Neural cell (in vitro differentiated cells): ENCODE results near the gene SLC9C1. TPM values are rescaled to one million over a fixed set of nuclear protein-coding genes. Genes with fewer than 3 reads are reported as not detected.
A peak's percentile ranks its signal among the peaks of the same experiment; 100 is the strongest.

Experiments
- H2AFZ ChIP-seq: fragments of 200-600, 300-800 bp; sonication (generic), shearing (Covaris generic); 2 replicates; pipeline ENCODE4 v1.6.0; 2014; ENCODE audit warnings: low read depth, mild to moderate bottlenecking, antibody characterized with exemption, low read length, moderate library complexity
- H3F3A ChIP-seq: fragments of 200-600 bp; shearing (Covaris generic); 2 replicates; pipeline ENCODE4 v1.6.1; 2016; ENCODE audit warnings: mild to moderate bottlenecking, moderate library complexity, mixed read lengths, antibody characterized with exemption, low read length; ENCODE audit not compliant: insufficient read depth, poor library complexity, severe bottlenecking
- H3K27ac ChIP-seq: fragments of 200-600, 300-800 bp; sonication (generic), shearing (Covaris generic); 2 replicates; pipeline ENCODE4 v1.5.1; 2014; ENCODE audit warnings: mild to moderate bottlenecking, low read length, moderate library complexity
- H3K27me3 ChIP-seq: fragments of 300-800, 200-600 bp; sonication (generic), shearing (Covaris generic); 2 replicates; pipeline ENCODE4 v1.6.0; 2014; ENCODE audit warnings: mild to moderate bottlenecking, low read depth, low read length, moderate library complexity; ENCODE audit not compliant: insufficient read depth
- H3K36me3 ChIP-seq: fragments of 300-800, 200-600 bp; sonication (generic), shearing (Covaris generic); 2 replicates; pipeline ENCODE4 v1.5.1; 2014; ENCODE audit warnings: mild to moderate bottlenecking, antibody characterized with exemption, low read length, moderate library complexity; ENCODE audit not compliant: insufficient read depth
- H3K4me2 ChIP-seq: fragments of 300-800, 200-600 bp; sonication (generic), shearing (Covaris generic); 2 replicates; pipeline ENCODE4 v1.6.0; 2014; ENCODE audit warnings: mild to moderate bottlenecking, low read length
- H3K4me3 ChIP-seq: fragments of 300-800, 200-600 bp; sonication (generic), shearing (Covaris generic); 2 replicates; pipeline ENCODE4 v1.5.1; 2014; ENCODE audit warnings: mild to moderate bottlenecking, low read length, moderate library complexity
- H3K79me2 ChIP-seq: fragments of 200-600 bp; shearing (Covaris generic); replicated peaks from 2 replicates; pipeline ENCODE4 v1.6.0; 2014; ENCODE audit warnings: mild to moderate bottlenecking, low read length, moderate library complexity; ENCODE audit not compliant: insufficient read depth
- H3K9ac ChIP-seq: fragments of 300-800, 200-600 bp; sonication (generic), shearing (Covaris generic); 2 replicates; pipeline ENCODE4 v1.6.1; 2016; ENCODE audit warnings: mild to moderate bottlenecking, low read length, mixed read lengths
- H3K9me2 ChIP-seq: fragments of 200-600 bp; shearing (Covaris generic); 2 replicates; pipeline ENCODE4 v1.6.1; 2016; ENCODE audit warnings: mild to moderate bottlenecking, low read length, mixed read lengths; ENCODE audit not compliant: insufficient read depth
- H3K9me3 ChIP-seq: fragments of 200-600, 300-800 bp; sonication (generic), shearing (Covaris generic); 2 replicates; pipeline ENCODE4 v1.6.1; 2016; ENCODE audit warnings: mild to moderate bottlenecking, mixed run types, low read length, moderate library complexity, mixed read lengths
- H4K20me1 ChIP-seq: fragments of 200-600 bp; shearing (Covaris generic); 2 replicates; pipeline ENCODE4 v1.6.1; 2016; ENCODE audit warnings: mild to moderate bottlenecking, mixed run types; ENCODE audit not compliant: insufficient read depth
- EP300 ChIP-seq: fragments of 450-650 bp; conservative IDR thresholded peaks from 2 replicates; pipeline ENCODE4 v1.6.1; 2014; ENCODE audit warnings: antibody characterized with exemption, mild to moderate bottlenecking, moderate library complexity; ENCODE audit not compliant: poor library complexity, severe bottlenecking
- EZH2 ChIP-seq: fragments of 200-600, 300-800 bp; shearing (Covaris generic), sonication (generic); IDR thresholded peaks from 2 replicates; pipeline ENCODE4 v1.6.1; 2014; ENCODE audit warnings: antibody characterized with exemption, low read length, borderline replicate concordance, mild to moderate bottlenecking; ENCODE audit not compliant: insufficient read depth, poor library complexity, severe bottlenecking
- MXI1 ChIP-seq: fragments of 450-650 bp; conservative IDR thresholded peaks from 2 replicates; pipeline ENCODE4 v1.6.1; 2014; ENCODE audit warnings: antibody characterized with exemption, mild to moderate bottlenecking; ENCODE audit not compliant: poor library complexity, severe bottlenecking
- POLR2AphosphoS5 ChIP-seq: IDR thresholded peaks from 2 replicates; pipeline ENCODE4 v1.6.1; 2012
- RAD21 ChIP-seq: fragments of 450-650 bp; conservative IDR thresholded peaks from 2 replicates; pipeline ENCODE4 v1.6.1; 2014; ENCODE audit warnings: antibody characterized with exemption, mild to moderate bottlenecking, moderate library complexity
- REST ChIP-seq: IDR thresholded peaks from 2 replicates; pipeline ENCODE4 v1.6.1; 2012; ENCODE audit warnings: borderline replicate concordance
- SMC3 ChIP-seq: fragments of 450-650 bp; conservative IDR thresholded peaks from 2 replicates; pipeline ENCODE4 v1.6.1; 2014; ENCODE audit warnings: antibody characterized with exemption, mild to moderate bottlenecking, moderate library complexity; ENCODE audit not compliant: poor library complexity
- TAF1 ChIP-seq: IDR thresholded peaks from 2 replicates; pipeline ENCODE4 v1.6.1; 2012; ENCODE audit warnings: low read depth
- polyA minus RNA-seq: library from RNA; depleted of rRNA, polyadenylated mRNA; stranded (reverse); fragments of >200 nt; gene quantifications from 2 replicates; pipeline ENCODE4 v1.2.3, GENCODE V29; 2014
- polyA plus RNA-seq: library from polyadenylated mRNA; depleted of rRNA; stranded (reverse); fragments of >200 nt; gene quantifications from 2 replicates; pipeline ENCODE4 v1.2.3, GENCODE V29; 2014
- TF ChIP-seq, protein P1 (sequence below): fragments of 450-650 bp; IDR thresholded peaks from 2 replicates; pipeline ENCODE4 v1.5.1; 2014; ENCODE audit warnings: antibody characterized with exemption, mild to moderate bottlenecking, moderate library complexity; ENCODE audit not compliant: poor library complexity, severe bottlenecking

The SLC9C1 gene
- polyA plus RNA-seq (not detected in 2 replicates), polyA minus RNA-seq (not detected in 2 replicates)

- Histone ChIP-seq H3K27ac (no peak within 1 kb of the TSS), H3K9me2 (no peaks in the 10 kb centered on the region), H3K36me3 (no peaks in the 10 kb centered on the region), H3K9me3 (no peaks in the 10 kb centered on the region), H3K79me2 (no peaks in the 10 kb centered on the region), H3F3A (no peaks in the 10 kb centered on the region), H3K27me3 (no peaks in the 10 kb centered on the region), H3K9ac (no peak within 1 kb of the TSS), H3K4me3 (no peak within 1 kb of the TSS), H3K4me2 (no peak within 1 kb of the TSS), H2AFZ (no peak within 1 kb of the TSS), H4K20me1 (no peaks in the 10 kb centered on the region)
- TF ChIP-seq REST (no peak), EZH2 (no peak), TAF1 (no peak), SMC3 (peak; percentile 67), POLR2AphosphoS5 (no peak), MXI1 (no peak), EP300 (no peak), RAD21 (peak; percentile 74)
- TF ChIP-seq, protein P1, sequence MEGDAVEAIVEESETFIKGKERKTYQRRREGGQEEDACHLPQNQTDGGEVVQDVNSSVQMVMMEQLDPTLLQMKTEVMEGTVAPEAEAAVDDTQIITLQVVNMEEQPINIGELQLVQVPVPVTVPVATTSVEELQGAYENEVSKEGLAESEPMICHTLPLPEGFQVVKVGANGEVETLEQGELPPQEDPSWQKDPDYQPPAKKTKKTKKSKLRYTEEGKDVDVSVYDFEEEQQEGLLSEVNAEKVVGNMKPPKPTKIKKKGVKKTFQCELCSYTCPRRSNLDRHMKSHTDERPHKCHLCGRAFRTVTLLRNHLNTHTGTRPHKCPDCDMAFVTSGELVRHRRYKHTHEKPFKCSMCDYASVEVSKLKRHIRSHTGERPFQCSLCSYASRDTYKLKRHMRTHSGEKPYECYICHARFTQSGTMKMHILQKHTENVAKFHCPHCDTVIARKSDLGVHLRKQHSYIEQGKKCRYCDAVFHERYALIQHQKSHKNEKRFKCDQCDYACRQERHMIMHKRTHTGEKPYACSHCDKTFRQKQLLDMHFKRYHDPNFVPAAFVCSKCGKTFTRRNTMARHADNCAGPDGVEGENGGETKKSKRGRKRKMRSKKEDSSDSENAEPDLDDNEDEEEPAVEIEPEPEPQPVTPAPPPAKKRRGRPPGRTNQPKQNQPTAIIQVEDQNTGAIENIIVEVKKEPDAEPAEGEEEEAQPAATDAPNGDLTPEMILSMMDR = peak; percentile 74
These were observed at the start of gene SLC9C1 for GRCh38 chr3:112293368-112294321. Gene SLC9C1 (minus strand): TSS chr3:112294216. CDS start chr3:112286791, 7,425 bp downstream.

GRCh38 chr3:112341386-112341785 is 47.4 kb upstream of the SLC9C1 start:
- Histone ChIP-seq H3K9ac (no peak overlapping the region), H3K27ac (no peak overlapping the region), H3K9me3 (no peaks in the 10 kb centered on the region), H4K20me1 (peaks cover 7% of the 10 kb centered on the region), H3K4me3 (peak overlapping the region; percentile 47), H3K27me3 (no peaks in the 10 kb centered on the region), H3K79me2 (peaks cover 95% of the 10 kb centered on the region), H3F3A (peaks cover 2% of the 10 kb centered on the region), H3K36me3 (peaks cover 23% of the 10 kb centered on the region), H2AFZ (no peak overlapping the region), H3K4me2 (no peak overlapping the region), H3K9me2 (no peaks in the 10 kb centered on the region)
- no peak for TF ChIP-seq REST
- TF ChIP-seq EZH2 = no peak
- TF ChIP-seq EP300 = no peak
- no peak for TF ChIP-seq TAF1
- TF ChIP-seq, protein P1 = no peak
- no peak for TF ChIP-seq POLR2AphosphoS5
- no peak for TF ChIP-seq RAD21
- no peak for TF ChIP-seq MXI1
- TF ChIP-seq SMC3 = no peak
